ENCODE data around the gene TMEM119.

The TMEM119 gene

DNA sequence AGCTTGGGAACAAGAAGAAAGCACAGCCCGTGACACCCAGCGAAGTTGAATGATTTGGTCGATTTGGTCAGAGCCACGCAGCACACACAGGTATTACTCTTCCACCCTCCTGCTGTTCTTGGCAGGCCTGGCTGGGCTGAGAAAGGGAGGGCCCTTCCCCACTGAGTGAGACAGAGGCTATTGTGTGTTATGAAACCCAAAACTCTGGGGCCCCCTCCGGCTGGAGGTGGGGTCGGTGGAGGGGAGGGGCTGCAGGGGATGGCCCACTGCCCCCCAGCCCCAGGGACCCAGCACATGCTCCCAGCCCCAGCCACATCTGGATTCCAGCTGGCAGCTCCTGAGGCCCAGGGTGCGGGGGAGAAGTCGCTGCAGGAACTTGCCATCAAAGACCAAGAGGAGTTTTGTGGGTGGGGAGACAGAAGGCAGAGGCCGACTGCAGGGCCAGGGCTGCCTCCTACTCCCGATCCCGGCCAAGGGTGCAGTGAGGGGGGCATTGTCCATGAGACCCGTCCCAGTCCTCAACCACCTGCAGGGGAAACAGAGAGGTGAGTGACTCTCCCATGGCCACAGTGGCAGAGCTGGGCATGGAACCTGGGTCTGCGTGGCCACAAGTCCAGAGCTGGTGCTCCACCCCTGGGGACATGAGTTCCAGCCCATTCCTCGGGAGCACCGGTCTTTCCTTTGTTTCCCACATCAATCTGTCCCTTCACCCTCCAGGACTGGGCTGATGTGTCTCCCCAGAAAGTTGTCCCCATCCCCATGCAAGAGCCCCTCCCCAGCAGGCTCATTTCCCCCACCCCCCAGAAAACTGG, 8.7 kb downstream of the TMEM119 start:
- Histone ChIP-seq H3K4me3 (ENCODE audit: low read depth in 1 of 2, low read length in 1 of 2) (no peak overlapping the region), H3K27me3 (no peaks in the 10 kb centered on the region), H3K4me1 (ENCODE audit: control insufficient read depth in 1 of 2, insufficient read depth in 1 of 2, low read depth in 1 of 2, low read length in 1 of 2) (no peaks in the 10 kb centered on the region), H3K27ac (no peak overlapping the region), H3K9me3 (no peaks in the 10 kb centered on the region), H3K36me3 (no peaks in the 10 kb centered on the region)
- TF ChIP-seq, protein P1, sequence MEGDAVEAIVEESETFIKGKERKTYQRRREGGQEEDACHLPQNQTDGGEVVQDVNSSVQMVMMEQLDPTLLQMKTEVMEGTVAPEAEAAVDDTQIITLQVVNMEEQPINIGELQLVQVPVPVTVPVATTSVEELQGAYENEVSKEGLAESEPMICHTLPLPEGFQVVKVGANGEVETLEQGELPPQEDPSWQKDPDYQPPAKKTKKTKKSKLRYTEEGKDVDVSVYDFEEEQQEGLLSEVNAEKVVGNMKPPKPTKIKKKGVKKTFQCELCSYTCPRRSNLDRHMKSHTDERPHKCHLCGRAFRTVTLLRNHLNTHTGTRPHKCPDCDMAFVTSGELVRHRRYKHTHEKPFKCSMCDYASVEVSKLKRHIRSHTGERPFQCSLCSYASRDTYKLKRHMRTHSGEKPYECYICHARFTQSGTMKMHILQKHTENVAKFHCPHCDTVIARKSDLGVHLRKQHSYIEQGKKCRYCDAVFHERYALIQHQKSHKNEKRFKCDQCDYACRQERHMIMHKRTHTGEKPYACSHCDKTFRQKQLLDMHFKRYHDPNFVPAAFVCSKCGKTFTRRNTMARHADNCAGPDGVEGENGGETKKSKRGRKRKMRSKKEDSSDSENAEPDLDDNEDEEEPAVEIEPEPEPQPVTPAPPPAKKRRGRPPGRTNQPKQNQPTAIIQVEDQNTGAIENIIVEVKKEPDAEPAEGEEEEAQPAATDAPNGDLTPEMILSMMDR (IDR thresholded peaks at IDR 0.05) = no peak

DNA sequence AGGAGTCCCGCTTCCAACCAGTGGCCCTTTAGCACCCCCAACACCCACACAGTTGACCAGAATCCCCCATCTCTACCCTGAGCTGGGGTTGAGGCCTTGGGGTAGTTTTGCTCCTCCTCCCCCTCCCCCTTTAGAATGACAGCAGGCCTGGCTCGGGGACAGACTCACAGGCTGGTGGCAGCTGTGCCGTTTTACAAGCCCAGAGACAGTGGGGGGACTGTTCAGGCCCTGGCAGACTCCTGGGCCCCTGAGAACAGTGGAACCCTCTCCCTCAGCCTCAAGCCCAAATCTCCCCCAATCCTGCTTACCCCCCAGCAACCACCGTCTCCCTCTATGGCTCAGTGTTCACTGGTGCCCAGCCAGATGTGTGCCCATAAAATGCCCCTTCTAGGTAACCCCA, 10.1 kb downstream of the TMEM119 start:
- H3K4me3 ChIP-seq (ENCODE audit: low read depth in 1 of 2, low read length in 1 of 2) = no peak overlapping the region
- no peaks in the 10 kb centered on the region for H3K4me1 ChIP-seq (ENCODE audit: control insufficient read depth in 1 of 2, insufficient read depth in 1 of 2, low read depth in 1 of 2, low read length in 1 of 2)
- no peaks in the 10 kb centered on the region for H3K27me3 ChIP-seq
- no peak overlapping the region for H3K27ac ChIP-seq
- H3K9me3 ChIP-seq = no peaks in the 10 kb centered on the region
- no peaks in the 10 kb centered on the region for H3K36me3 ChIP-seq
- TF ChIP-seq, protein P1 (IDR thresholded peaks at IDR 0.05) = no peak

DNA sequence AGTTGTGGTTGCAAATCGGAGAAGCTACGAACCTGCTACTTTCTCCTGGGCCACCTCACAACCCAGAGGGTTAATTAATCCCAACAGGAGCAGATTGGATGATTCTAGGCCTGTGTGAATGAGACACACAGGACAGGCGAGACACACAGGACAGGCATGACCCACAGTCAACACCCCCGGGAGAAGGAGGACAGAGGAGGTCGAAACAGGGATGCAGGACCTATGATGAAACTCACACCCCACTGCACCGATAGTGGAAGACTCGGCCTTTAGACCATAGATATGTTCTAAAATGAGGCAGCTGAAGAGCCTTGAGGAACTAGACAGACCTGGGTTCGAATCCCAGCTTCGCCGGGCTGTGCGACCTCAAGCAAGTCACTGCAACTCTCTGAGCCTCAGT, 11.6 kb downstream of the TMEM119 start:
- Histone ChIP-seq H3K9me3 (no peaks in the 10 kb centered on the region), H3K27me3 (no peaks in the 10 kb centered on the region), H3K4me1 (ENCODE audit: control insufficient read depth in 1 of 2, insufficient read depth in 1 of 2, low read depth in 1 of 2, low read length in 1 of 2) (no peaks in the 10 kb centered on the region), H3K27ac (no peak overlapping the region), H3K36me3 (no peaks in the 10 kb centered on the region), H3K4me3 (ENCODE audit: low read depth in 1 of 2, low read length in 1 of 2) (no peak overlapping the region)
- TF ChIP-seq, protein P1 (IDR thresholded peaks at IDR 0.05) = no peak

DNA sequence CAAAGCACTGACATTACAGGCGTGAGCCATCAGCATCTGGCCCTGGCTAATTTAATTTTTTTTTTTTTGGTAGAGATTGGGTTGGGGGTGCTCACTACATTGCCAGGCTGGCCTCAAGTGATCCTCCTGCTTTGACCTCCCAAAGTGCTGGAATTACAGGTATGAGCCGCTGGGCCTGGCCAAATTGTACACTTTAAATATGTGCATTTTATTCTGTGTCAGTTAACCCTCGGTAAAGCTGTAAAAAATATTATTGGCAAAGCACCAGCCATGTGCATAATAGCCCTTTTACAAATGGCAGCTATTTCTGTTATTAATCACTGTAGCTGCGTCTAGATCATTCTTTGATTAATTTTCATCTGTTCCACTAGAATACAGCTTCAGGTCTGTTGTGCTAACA, 12.0 kb downstream of the TMEM119 start:
- Histone ChIP-seq H3K4me1 (ENCODE audit: control insufficient read depth in 1 of 2, insufficient read depth in 1 of 2, low read depth in 1 of 2, low read length in 1 of 2) (no peaks in the 10 kb centered on the region), H3K4me3 (ENCODE audit: low read depth in 1 of 2, low read length in 1 of 2) (no peak overlapping the region), H3K36me3 (no peaks in the 10 kb centered on the region), H3K27ac (no peak overlapping the region), H3K27me3 (no peaks in the 10 kb centered on the region), H3K9me3 (no peaks in the 10 kb centered on the region)
- TF ChIP-seq, protein P1 (IDR thresholded peaks at IDR 0.05) = no peak

DNA sequence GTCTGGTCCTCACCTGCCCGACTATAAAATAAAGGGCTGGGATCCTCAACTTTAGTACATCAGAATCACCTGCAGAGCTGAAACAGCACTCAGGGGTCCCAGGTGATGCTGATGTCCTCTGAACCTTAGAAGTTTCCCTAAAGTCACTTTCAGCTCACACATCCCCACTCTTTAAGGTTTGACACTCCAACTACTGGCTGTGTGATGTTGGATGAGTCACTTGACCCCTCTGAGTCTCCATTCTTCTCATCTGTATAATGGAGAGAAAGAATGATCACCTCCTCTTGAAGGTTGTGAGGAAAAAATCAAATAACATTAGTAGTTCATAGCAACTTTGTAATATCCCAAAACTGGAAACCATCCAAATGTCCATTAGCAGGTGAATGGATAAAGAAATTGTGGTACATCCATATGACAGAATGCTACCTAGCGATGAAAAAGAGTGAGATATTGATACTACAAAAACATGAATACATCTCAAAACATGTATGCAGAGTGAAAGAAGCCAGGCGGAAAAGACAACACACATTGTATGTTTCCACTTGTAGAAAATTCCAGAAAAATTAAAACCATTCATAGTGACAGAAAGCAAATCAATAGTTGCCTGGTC, 13.3 kb downstream of the TMEM119 start:
- H3K4me3 ChIP-seq (ENCODE audit: low read depth in 1 of 2, low read length in 1 of 2) = no peak overlapping the region
- no peaks in the 10 kb centered on the region for H3K4me1 ChIP-seq (ENCODE audit: control insufficient read depth in 1 of 2, insufficient read depth in 1 of 2, low read depth in 1 of 2, low read length in 1 of 2)
- H3K27me3 ChIP-seq = no peaks in the 10 kb centered on the region
- no peaks in the 10 kb centered on the region for H3K36me3 ChIP-seq
- no peaks in the 10 kb centered on the region for H3K9me3 ChIP-seq
- no peak overlapping the region for H3K27ac ChIP-seq
- TF ChIP-seq, protein P1 (IDR thresholded peaks at IDR 0.05) = no peak

Data from neutrophil (primary cell).